GM21515 (cell line): ENCODE results near the gene CGNL1.

Source experiments
- ATAC-seq: cut with Tn5 transposase; IDR thresholded peaks from one replicate; pipeline ENCODE4 v1.9.1; 2021; ENCODE audit not compliant: unreplicated experiment

The CGNL1 gene

GRCh38 chr15:57565311-57565710 lies 189.0 kb downstream of the CGNL1 start:
- no peak for ATAC-seq

GRCh38 chr15:57566834-57567233 lies 190.5 kb downstream of the CGNL1 start:
- ATAC-seq: no peak

- no peak for ATAC-seq
These were observed 191.6 kb downstream of the CGNL1 start for GRCh38 chr15:57567891-57568290.

- no peak for ATAC-seq
These were observed 192.0 kb downstream of the CGNL1 start for GRCh38 chr15:57568299-57568698.

- ATAC-seq: no peak
These were observed 194.0 kb downstream of the CGNL1 start for GRCh38 chr15:57570340-57570739.

- no peak for ATAC-seq
These were observed 194.7 kb downstream of the CGNL1 start for GRCh38 chr15:57570994-57571393.

GRCh38 chr15:57571725-57572124 lies 195.4 kb downstream of the CGNL1 start:
- ATAC-seq: no peak

- no peak for ATAC-seq
These were observed 196.2 kb downstream of the CGNL1 start for GRCh38 chr15:57572468-57572867.

- no peak for ATAC-seq
These were observed 196.8 kb downstream of the CGNL1 start for GRCh38 chr15:57573151-57573550.

- no peak for ATAC-seq
These were observed 199.1 kb downstream of the CGNL1 start for GRCh38 chr15:57575363-57575762.

GRCh38 chr15:57578288-57578900 lies 202.1 kb downstream of the CGNL1 start:
- ATAC-seq: no peak

GRCh38 chr15:57580428-57580827 lies 204.1 kb downstream of the CGNL1 start:
- ATAC-seq: no peak

GRCh38 chr15:57580866-57581265 lies 204.6 kb downstream of the CGNL1 start:
- ATAC-seq: no peak

GRCh38 chr15:57582090-57582489 lies 205.8 kb downstream of the CGNL1 start:
- ATAC-seq: no peak

GRCh38 chr15:57583282-57583681 lies 207.0 kb downstream of the CGNL1 start:
- ATAC-seq: no peak

GRCh38 chr15:57583720-57584119 lies 207.4 kb downstream of the CGNL1 start:
- no peak for ATAC-seq

GRCh38 chr15:57586661-57587424 lies 210.5 kb downstream of the CGNL1 start:
- ATAC-seq: no peak

GRCh38 chr15:57589281-57589680 lies 213.0 kb downstream of the CGNL1 start:
- ATAC-seq: no peak

GRCh38 chr15:57589754-57590153 lies 213.4 kb downstream of the CGNL1 start:
- ATAC-seq: no peak

GRCh38 chr15:57591237-57591821 lies 215.0 kb downstream of the CGNL1 start:
- ATAC-seq: no peak

GRCh38 chr15:57591822-57592367 lies 215.6 kb downstream of the CGNL1 start, which contains the start of gene MYZAP:
TSS of gene MYZAP (plus strand) at chr15:57591904. CDS start at chr15:57592035, 131 bp downstream.
- no peak for ATAC-seq

- no peak for ATAC-seq
These were observed 216.1 kb downstream of the CGNL1 start for GRCh38 chr15:57592426-57592825.
